Stomach (tissue), 9 donors: ENCODE data around the gene RHEX. TPM values are rescaled to one million over a fixed set of nuclear protein-coding genes. Genes with fewer than 3 reads are reported as not detected.

Experiments used
- DNase-seq, 2 donors: peaks; one replicate each; pipeline versions ENCODE4 v3.0.0 to v3.0.0-alpha.2; 2013 to 2019
- H3K27ac ChIP-seq, 5 donors: fragments of 200-600 bp in 4 of 5; sonication (generic) in 4 of 5; one replicate each; pipeline ENCODE4 v1.5.1; 2013 to 2019; ENCODE audit warnings: mild to moderate bottlenecking in 1 of 5, moderate library complexity in 1 of 5
- H3K27me3 ChIP-seq, 3 donors: fragments of 200-600 bp; sonication (generic); one replicate each; pipeline ENCODE4 v1.5.1; 2017 to 2019; ENCODE audit warnings: mixed run types in 1 of 3
- H3K36me3 ChIP-seq, 4 donors: fragments of 200-600 bp; sonication (generic); 1 replicate in 3 of 4; 2 replicates in 1 of 4; pipeline ENCODE4 v1.5.1; 2016 to 2019
- H3K4me1 ChIP-seq, 4 donors: fragments of 200-600 bp; sonication (generic); one replicate each; pipeline ENCODE4 v1.5.1; 2016 to 2019
- H3K4me3 ChIP-seq, 4 donors: fragments of 200-600 bp; sonication (generic) in 3 of 4; one replicate each; pipeline ENCODE4 v1.5.1; 2016 to 2019; ENCODE audit warnings: mild to moderate bottlenecking in 1 of 4
- H3K9me3 ChIP-seq, 4 donors: fragments of 200-600 bp; sonication (generic); one replicate each; pipeline ENCODE4 v1.5.1; 2016 to 2019
- EP300 ChIP-seq: sonication (generic); formaldehyde crosslinking; IDR thresholded peaks from one replicate; pipeline ENCODE4 v1.6.1; 2017; ENCODE audit warnings: antibody characterized with exemption
- POLR2A ChIP-seq, 4 donors: fragments of 450-650 bp; IDR thresholded peaks; one replicate each; pipeline ENCODE4 v1.6.1; 2016; ENCODE audit warnings: antibody characterized with exemption in 4 of 4, control low read depth in 2 of 4, mild to moderate bottlenecking in 1 of 4, moderate library complexity in 1 of 4
- POLR2AphosphoS5 ChIP-seq, 3 donors: sonication (generic); formaldehyde crosslinking; IDR thresholded peaks; one replicate each; pipeline ENCODE4 v1.6.1; 2016; ENCODE audit warnings: antibody characterized with exemption in 3 of 3
- WGBS, 5 donors: extraction: QIAGEN DNeasy Blood & Tissue Kit in 3 of 5; methylation state at CpG; one replicate each; pipeline versions ENCODE4 v1.1.5 to v1.1.7; 2013 to 2018; 5-methylcytosine and 5-hydroxymethylcytosine counted together
- intact Hi-C: fragments of 100-400 bp; cut with DNase I; formaldehyde crosslinking; loops from one replicate; pipeline ENCODE4 v1.15.1; 2023; ENCODE audit warnings: low total_unique reads
- polyA plus RNA-seq, 3 donors: library from polyadenylated mRNA; stranded (reverse); fragments of 200-250 nt; gene quantifications; one replicate each; pipeline ENCODE4 v1.2.3, GENCODE V29; 2013
- total RNA-seq, 5 donors: library from RNA; depleted of rRNA; stranded (reverse); fragments of >200 nt; gene quantifications; one replicate each; pipeline versions ENCODE4 v1.1.0 to v1.2.3, GENCODE V29; 2014 to 2016
- TF ChIP-seq, protein P1 (sequence below), 7 experiments: fragments of 450-650 bp in 4 of 7; fragments of 200-600 bp in 3 of 7; sonication (generic) in 3 of 7; IDR thresholded peaks; one replicate each; pipeline ENCODE4 v1.5.1; 2016 to 2019; ENCODE audit warnings: antibody characterized with exemption in 7 of 7, control low read depth in 2 of 7, mild to moderate bottlenecking in 1 of 7
- donor health status: healthy with polysubstance abuse.
- donor health status: Bipolar disorder and iron deficiency.
- donor health status: healthy.

The RHEX gene
- total and polyA plus RNA-seq, 8 donors = 0.83 to 10.5 (median 1.6) TPM; not detected in 2

GRCh38 chr1:206080026-206080820, 27.2 kb downstream of the RHEX start:
- Histone ChIP-seq H3K36me3 (no peaks in the 10 kb centered on the region), H3K4me3 (no peak overlapping the region), H3K27ac (no peak overlapping the region), H3K9me3 (no peaks in the 10 kb centered on the region), H3K27me3 (no peaks in the 10 kb centered on the region), H3K4me1 (no peaks in the 10 kb centered on the region)
- DNase-seq = no peak
- 47 to 53% (median 52%) methylated on average over 8 of the region's 8 CpGs for WGBS, 5 donors
- intact Hi-C loops = no loop called here
- TF ChIP-seq, protein P1, sequence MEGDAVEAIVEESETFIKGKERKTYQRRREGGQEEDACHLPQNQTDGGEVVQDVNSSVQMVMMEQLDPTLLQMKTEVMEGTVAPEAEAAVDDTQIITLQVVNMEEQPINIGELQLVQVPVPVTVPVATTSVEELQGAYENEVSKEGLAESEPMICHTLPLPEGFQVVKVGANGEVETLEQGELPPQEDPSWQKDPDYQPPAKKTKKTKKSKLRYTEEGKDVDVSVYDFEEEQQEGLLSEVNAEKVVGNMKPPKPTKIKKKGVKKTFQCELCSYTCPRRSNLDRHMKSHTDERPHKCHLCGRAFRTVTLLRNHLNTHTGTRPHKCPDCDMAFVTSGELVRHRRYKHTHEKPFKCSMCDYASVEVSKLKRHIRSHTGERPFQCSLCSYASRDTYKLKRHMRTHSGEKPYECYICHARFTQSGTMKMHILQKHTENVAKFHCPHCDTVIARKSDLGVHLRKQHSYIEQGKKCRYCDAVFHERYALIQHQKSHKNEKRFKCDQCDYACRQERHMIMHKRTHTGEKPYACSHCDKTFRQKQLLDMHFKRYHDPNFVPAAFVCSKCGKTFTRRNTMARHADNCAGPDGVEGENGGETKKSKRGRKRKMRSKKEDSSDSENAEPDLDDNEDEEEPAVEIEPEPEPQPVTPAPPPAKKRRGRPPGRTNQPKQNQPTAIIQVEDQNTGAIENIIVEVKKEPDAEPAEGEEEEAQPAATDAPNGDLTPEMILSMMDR (IDR thresholded peaks at IDR 0.05) = no peak
- TF ChIP-seq POLR2AphosphoS5 (IDR thresholded peaks at IDR 0.05) (no peak), EP300 (no peak), POLR2A (IDR thresholded peaks at IDR 0.05) (no peak)

- Histone ChIP-seq H3K9me3 (no peaks in the 10 kb centered on the region), H3K4me3 (no peak overlapping the region), H3K4me1 (no peaks in the 10 kb centered on the region), H3K36me3 (no peaks in the 10 kb centered on the region), H3K27ac (no peak overlapping the region), H3K27me3 (no peaks in the 10 kb centered on the region)
- intact Hi-C loops = no loop called here
- TF ChIP-seq POLR2AphosphoS5 (IDR thresholded peaks at IDR 0.05) = peak in 1 of 3 donors; percentile 16
- TF ChIP-seq, protein P1 (IDR thresholded peaks at IDR 0.05) = no peak
- peak in 1 of 2 donors; percentile 31 for DNase-seq
- 77 to 89% (median 81%) methylated on average over 5 of the region's 5 CpGs for WGBS, 5 donors
These were observed 28.9 kb downstream of the RHEX start for GRCh38 chr1:206081856-206082255.

DNA sequence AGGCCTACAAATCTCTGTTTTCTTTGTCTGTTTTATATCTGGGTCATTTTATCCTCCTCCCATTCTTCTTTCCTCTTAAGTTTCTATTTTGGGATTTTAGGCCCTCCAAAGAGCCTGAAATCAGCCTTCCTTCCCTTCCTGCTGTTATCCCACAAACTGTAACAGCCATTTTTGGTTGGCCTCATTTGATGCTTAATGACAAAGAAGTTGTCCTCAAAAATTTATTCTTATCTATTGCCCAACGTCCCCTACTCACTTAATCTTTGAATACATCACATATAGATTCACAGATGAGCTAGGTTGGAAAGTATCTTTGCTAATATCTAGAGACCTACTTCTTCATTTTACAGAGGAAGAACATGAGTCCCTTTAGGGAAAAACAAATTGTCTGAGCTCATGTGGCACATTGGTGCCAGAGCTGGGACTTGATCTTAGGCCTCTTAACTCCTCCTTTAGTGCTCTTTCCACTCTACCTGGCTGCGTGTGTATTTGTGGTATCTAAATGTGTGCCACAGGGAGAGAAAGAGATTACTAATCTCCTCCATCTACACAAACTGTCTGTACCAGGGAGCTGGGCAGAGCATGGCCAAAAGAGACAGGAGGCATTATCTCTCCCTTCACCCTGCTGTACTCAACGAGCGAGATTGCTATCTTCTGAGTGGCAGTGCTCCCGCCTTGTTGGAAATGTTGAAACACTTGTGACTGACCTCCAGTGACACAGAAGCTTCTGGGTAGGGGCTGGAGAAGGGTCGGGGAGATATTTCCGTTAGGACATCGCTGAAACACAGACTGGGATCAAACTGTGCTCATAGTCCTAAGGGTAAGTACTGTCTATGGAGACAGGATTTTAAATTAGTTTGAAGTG, 30.1 kb downstream of the RHEX start:
- Histone ChIP-seq H3K36me3 (no peaks in the 10 kb centered on the region), H3K9me3 (no peaks in the 10 kb centered on the region), H3K27me3 (no peaks in the 10 kb centered on the region), H3K4me3 (no peak overlapping the region), H3K4me1 (no peaks in the 10 kb centered on the region), H3K27ac (no peak overlapping the region)
- DNase-seq = no peak
- intact Hi-C loops = no loop called here
- 64 to 74% (median 73%) methylated on average over 8 of the region's 8 CpGs for WGBS, 5 donors
- TF ChIP-seq EP300 (no peak), POLR2AphosphoS5 (IDR thresholded peaks at IDR 0.05) (no peak), POLR2A (IDR thresholded peaks at IDR 0.05) (no peak)
- TF ChIP-seq, protein P1 (IDR thresholded peaks at IDR 0.05) = no peak

- Histone ChIP-seq H3K27me3 (no peaks in the 10 kb centered on the region), H3K36me3 (no peaks in the 10 kb centered on the region), H3K4me1 (no peaks in the 10 kb centered on the region), H3K27ac (no peak overlapping the region), H3K9me3 (no peaks in the 10 kb centered on the region), H3K4me3 (no peak overlapping the region)
- TF ChIP-seq POLR2AphosphoS5 (IDR thresholded peaks at IDR 0.05) (no peak), EP300 (no peak), POLR2A (IDR thresholded peaks at IDR 0.05) (no peak)
- TF ChIP-seq, protein P1 (IDR thresholded peaks at IDR 0.05) = no peak
- 84 to 92% (median 92%) methylated on average over 2 of the region's 2 CpGs for WGBS, 5 donors
- no peak for DNase-seq
- intact Hi-C loops = no loop called here
These were observed 30.8 kb downstream of the RHEX start for GRCh38 chr1:206083750-206084149.
